Measurements from ENCODE around the gene MED14.

- TF ChIP-seq CTCF (IDR thresholded peaks at IDR 0.05) (peak; percentile 66 to 86 (median 81)), POLR2A (IDR thresholded peaks at IDR 0.05) (no peak)
Observed at GRCh38 chrX:40651620-40652223, 83.6 kb downstream of the MED14 start.

All from esophagus squamous epithelium (tissue), 4 donors.